Stimulated activated effector memory CD8-positive, alpha-beta T cell treated with anti-CD3 and anti-CD28 coated beads, Interleukin-12 subunit alpha, Interleukin-12 subunit beta, amount 100 ng/mL, for 72 hours (primary cell): Measurements from ENCODE around the gene PLA2G2F.
A peak's percentile ranks its signal among the peaks of the same experiment; 100 is the strongest.

Experiments used
- ATAC-seq: fragments of 150-1000 bp; cut with Tn5 transposase; 2 replicates; pipeline ENCODE4 v1.10.0; 2021
- DNase-seq, 2 donors: peaks; one replicate each; pipeline ENCODE4 v3.0.0; 2021 to 2022; ENCODE audit warnings: low spot score in 2 of 2
- H3K27ac Mint-ChIP-seq: one replicate; pipeline ENCODE4 v1.8.0; 2022; ENCODE audit warnings: mild to moderate bottlenecking, mixed read lengths
- H3K36me3 Mint-ChIP-seq: one replicate; pipeline ENCODE4 v1.8.0; 2022; ENCODE audit warnings: mild to moderate bottlenecking, mixed read lengths
- H3K4me1 Mint-ChIP-seq: one replicate; pipeline ENCODE4 v1.8.0; 2022; ENCODE audit warnings: mixed read lengths
- H3K4me3 Mint-ChIP-seq: one replicate; pipeline ENCODE4 v1.8.0; 2022; ENCODE audit warnings: mild to moderate bottlenecking, mixed read lengths
- H3K9me3 Mint-ChIP-seq: one replicate; pipeline ENCODE4 v1.8.0; 2022; ENCODE audit warnings: mixed read lengths

Gene PLA2G2F

DNA sequence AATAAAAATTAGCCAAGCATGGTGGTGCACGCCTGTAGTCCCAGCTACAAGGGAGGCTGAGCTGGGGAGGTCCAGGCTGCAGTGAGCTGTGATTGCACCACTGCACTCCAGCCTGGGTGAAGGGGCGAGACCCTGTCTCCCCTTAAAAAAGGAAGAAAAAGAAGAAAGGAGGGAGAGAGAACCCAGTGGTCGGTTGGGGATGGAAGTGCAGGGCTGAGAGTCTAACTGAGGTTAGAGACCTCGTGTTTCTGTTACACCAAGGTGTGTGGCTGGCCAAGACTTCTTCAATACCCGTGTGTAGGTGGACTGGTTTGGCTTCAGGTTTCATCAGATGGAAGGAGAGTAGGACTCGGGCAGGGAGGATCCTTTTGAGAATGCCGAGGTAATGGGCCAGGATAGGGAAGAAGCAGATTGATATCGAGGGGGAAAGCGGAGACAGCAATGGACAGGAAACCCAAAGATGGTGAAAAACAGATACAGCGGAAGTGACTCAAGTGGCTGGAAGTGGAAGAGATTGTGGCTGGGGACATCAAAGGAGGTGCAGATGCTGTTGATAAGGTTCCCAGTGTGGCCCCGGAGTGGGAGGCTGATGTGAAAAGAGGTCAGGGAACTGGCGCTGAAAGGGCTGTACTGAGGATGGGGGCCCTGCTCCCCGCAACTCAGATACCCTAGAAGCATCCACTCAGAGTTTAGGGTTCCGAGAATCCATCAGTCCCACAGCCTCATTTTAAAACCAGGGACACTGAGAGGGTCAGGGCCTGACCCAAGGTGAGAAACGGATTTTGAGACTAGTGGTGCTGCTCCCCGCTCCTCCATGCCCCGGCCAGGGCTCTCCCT is 46.1 kb downstream of the PLA2G2F start:
- ATAC-seq: peak; percentile 67
- H3K4me1 Mint-ChIP-seq: peaks cover 47% of the 10 kb centered on the region
- H3K4me3 Mint-ChIP-seq: peak overlapping the region; percentile 63
- DNase-seq: peak; percentile 14 to 75
- peak overlapping the region; percentile 72 for H3K27ac Mint-ChIP-seq
- no peaks in the 10 kb centered on the region for H3K9me3 Mint-ChIP-seq
- peaks cover 9% of the 10 kb centered on the region for H3K36me3 Mint-ChIP-seq

DNA sequence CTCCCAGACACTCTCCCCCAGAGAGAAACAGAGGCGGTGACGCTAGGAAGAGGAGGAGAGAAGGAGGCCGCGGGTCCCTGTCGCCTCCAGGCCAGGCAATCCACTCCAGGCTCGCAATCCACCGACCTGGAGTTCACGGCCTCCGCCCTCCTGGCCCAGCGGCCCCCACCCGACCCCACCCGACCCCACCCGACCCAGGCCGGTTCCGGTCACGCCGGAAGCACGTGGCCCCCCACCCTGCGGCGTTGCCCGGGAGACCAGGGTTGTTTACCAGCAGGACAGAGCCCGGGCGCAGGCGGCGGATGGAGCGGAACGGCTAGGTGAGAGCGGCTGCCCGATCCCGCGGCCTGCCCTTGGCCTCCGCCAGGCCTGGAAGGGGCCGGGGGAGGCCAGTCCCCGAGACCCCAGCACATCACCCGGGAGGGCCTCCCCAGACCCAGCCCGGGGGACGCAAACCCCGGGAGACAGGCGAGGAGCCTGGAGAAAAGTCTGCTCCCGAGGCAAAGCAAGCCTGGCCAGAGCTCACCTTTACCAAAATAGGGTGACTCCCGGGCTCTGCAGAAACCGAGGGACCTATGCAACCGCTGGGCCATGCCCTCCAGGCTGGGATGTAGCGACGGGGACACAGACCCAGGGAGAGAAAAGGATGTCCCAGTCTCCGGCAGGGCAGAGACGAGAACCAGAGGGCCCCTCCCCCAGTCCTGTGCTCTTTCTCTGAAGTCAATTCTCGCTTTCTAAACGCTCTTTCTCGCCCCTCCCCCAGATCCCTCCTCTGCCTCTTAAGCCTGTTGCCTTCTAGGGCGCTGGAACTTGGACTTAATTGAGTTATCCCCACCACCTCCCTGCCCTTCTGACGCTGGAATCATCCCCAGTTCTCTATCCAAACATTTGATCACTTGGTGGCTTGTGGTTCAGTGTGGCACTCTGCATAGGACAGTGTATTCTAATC is 47.0 kb downstream of the PLA2G2F start, which contains the start of the genes PLA2G2C and UBXN10:
TSS of gene PLA2G2C (minus strand) at position 685 of the 949 bp plus-strand sequence. CDS start 9,155 bp downstream, outside the sequence.
TSS of gene UBXN10 (plus strand) at position 263 of the 949 bp plus-strand sequence. CDS start 4,466 bp downstream, outside the sequence.
- Mint-ChIP-seq H3K36me3 (peaks cover 9% of the 10 kb centered on the region), H3K9me3 (no peaks in the 10 kb centered on the region), H3K4me1 (peaks cover 47% of the 10 kb centered on the region), H3K27ac (peak within 1 kb of the TSS; percentile 72), H3K4me3 (peak within 1 kb of the TSS; percentile 63)
- DNase-seq (peak; percentile 30 to 81), ATAC-seq (peak; percentile 58)

DNA sequence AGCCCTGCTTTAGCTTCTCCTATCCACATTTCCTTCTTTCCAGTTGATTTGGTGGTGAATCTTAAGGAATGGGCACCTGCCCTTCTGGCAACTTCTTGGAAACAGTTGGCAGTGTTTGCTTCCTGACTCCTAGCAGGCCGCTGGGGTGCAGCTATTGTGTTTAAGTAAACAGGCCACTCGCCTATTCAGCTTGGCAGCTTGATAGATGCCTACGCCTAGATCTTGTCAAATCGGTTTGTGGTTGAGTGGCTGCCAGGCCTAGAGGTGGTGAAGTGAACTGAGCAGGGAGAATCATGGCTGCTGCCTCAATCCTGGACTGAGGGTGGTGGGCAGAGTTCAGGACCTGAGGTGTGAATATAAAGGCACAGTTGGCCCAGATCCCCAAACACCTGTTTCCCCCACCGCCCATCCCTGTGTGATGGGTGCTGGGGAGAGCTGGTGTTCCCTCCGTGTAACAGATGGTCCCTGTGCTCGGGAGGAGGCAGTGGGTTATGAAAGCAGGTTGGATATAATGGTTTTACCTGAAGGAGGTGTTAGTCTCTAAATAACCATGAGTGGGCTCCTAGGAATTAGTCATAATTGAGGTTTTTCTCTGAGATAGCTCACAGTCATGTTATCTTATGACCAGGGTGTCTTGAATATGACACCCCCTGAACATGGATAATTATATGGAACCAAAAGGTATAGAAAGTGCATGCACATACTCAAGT is 48.1 kb downstream of the PLA2G2F start:
- DNase-seq: peak; percentile 17 to 56
- peak overlapping the region; percentile 72 for H3K27ac Mint-ChIP-seq

DNA sequence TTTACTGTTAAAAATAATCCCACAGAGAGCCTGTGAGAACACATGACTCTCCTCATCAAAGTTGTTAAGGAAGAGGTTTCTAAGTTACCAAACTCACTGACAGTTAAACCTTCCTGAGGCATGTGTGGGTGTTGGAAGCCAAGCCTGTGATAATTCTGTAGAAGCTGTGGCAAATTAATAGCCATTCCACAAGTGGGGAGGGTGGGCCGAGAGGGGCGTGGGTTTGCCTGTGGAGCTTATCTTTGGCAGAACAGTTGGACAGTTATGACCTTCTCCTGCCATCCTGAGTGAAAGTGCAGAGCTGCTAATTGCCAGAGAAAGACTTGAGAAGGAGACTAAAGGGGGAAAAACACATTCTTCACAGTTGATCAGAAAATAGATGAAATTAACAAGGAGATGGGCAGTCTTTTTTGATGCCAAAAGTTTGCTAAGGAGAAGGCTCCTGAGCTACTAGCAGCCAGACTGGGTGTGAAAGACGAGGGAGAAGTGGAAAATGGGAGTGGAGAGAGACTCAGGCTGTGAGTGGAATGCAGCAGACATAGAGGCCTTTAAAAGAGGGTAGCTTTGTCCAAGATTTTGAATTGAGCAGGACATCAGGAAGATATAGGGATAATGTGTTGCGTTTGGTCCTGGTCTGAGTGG is 48.8 kb downstream of the PLA2G2F start:
- Mint-ChIP-seq H3K9me3 (no peaks in the 10 kb centered on the region), H3K36me3 (peaks cover 9% of the 10 kb centered on the region), H3K4me1 (peaks cover 47% of the 10 kb centered on the region), H3K27ac (no peak overlapping the region), H3K4me3 (peak overlapping the region; percentile 63)
- DNase-seq (no peak), ATAC-seq (no peak)

More for the DNA sequence above, 48.1 kb downstream of the PLA2G2F start:
- peak; percentile 78 for ATAC-seq
- Mint-ChIP-seq H3K9me3 (no peaks in the 10 kb centered on the region), H3K36me3 (peaks cover 9% of the 10 kb centered on the region), H3K4me1 (peaks cover 47% of the 10 kb centered on the region), H3K4me3 (peak overlapping the region; percentile 63)

DNA sequence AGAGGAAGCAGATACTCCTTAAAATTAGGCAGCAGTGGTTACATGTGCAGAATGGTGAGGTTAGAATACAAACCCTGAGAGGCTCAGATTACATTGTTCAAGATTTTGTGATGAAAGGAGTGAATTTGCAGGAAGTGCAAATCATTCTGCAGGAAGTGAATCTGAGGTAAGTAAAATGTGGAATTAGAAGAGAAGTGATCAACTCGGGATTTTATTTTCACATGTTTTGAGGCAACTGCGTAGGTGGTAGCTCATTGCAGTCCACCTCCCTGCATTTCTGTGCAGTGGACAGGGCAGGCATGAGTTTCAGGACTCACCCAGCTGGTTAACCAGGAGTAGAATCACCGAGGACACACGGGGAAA is 49.3 kb downstream of the PLA2G2F start:
- H3K27ac Mint-ChIP-seq: no peak overlapping the region
- H3K4me3 Mint-ChIP-seq: no peak overlapping the region
- peaks cover 44% of the 10 kb centered on the region for H3K4me1 Mint-ChIP-seq
- ATAC-seq (no peak), DNase-seq (no peak)
- no peaks in the 10 kb centered on the region for H3K9me3 Mint-ChIP-seq
- peaks cover 9% of the 10 kb centered on the region for H3K36me3 Mint-ChIP-seq

DNA sequence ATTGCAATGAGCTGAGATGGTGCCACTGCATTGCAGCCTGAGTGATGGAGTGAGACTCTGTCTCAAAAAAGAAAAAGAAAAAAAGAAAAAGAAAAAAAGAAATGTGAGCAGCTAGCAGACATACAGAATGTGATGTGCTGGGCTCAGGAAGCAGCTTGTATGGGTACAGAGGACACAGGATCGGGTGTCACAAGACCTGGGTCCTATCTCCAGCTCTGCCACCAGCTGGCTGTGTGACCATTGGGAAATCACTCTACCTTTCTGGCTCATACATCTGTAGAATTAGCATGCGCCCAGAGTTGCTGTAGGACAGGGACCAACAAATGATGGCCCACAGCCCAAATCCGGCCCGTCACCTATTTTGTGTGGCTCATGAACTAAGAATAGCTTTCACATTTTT is 50.5 kb downstream of the PLA2G2F start:
- ATAC-seq (no peak), DNase-seq (no peak)
- Mint-ChIP-seq H3K4me1 (peaks cover 36% of the 10 kb centered on the region), H3K27ac (no peak overlapping the region), H3K4me3 (no peak overlapping the region), H3K9me3 (no peaks in the 10 kb centered on the region), H3K36me3 (peaks cover 9% of the 10 kb centered on the region)

DNA sequence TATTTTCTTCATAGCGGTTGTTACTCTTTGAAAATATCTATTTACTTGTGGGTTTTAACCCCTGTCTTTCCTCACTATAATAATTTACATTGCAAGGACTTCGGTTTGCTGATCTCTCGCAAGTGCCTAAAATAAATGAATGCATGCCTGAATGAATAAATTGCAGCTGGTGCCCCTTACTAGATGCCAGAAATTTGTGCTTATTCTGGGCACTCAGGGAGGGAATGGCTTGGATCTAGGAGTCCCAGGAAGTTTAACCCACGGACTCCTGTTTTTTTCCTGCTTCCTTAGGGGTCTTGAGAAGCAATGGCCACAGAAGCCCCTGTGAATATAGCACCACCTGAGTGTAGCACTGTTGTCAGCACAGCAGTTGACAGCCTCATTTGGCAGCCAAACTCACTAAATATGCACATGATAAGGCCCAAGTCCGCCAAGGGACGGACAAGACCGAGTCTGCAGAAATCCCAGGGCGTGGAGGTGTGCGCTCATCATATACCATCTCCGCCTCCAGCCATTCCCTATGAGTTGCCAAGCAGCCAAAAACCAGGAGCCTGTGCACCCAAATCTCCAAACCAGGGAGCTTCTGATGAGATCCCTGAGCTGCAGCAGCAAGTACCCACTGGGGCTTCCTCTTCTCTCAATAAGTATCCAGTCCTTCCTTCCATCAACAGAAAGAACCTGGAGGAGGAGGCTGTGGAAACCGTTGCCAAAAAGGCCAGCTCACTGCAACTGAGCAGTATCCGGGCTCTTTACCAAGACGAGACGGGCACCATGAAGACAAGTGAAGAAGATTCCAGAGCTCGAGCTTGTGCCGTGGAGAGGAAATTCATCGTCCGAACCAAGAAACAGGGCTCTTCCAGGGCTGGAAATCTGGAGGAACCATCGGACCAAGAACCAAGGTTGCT is 51.4 kb downstream of the PLA2G2F start:
- ATAC-seq (no peak), DNase-seq (no peak)
- Mint-ChIP-seq H3K4me3 (no peak overlapping the region), H3K9me3 (no peaks in the 10 kb centered on the region), H3K27ac (no peak overlapping the region), H3K36me3 (peaks cover 1% of the 10 kb centered on the region), H3K4me1 (peaks cover 33% of the 10 kb centered on the region)

DNA sequence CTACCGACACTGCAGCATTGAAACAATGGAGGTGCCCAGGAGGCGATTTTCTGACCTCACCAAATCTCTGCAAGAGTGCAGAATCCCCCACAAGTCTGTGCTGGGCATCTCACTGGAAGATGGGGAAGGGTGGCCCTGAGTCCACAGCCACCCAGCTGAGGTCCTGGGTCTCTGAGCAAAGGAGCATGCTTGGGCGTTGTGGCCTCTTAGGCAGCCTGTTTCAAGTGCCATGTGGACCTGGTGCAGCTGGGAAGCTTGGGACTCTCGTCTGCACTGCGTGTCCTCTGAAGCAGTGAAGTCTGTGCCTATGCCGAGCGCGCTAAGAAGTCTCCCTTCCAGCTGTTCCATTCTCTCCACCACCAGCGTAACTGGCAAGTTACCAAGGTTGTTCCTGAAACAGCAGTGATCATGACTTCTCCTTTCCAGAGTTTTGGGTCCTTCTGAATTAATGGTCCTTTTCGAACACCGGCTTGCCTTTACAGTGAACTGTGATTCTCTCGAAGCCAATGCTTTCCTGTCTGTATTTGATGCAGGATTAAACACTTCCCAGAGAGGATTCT is 52.2 kb downstream of the PLA2G2F start:
- Mint-ChIP-seq H3K27ac (no peak overlapping the region), H3K4me3 (no peak overlapping the region), H3K36me3 (no peaks in the 10 kb centered on the region), H3K9me3 (no peaks in the 10 kb centered on the region), H3K4me1 (peaks cover 29% of the 10 kb centered on the region)
- ATAC-seq (no peak), DNase-seq (no peak)

DNA sequence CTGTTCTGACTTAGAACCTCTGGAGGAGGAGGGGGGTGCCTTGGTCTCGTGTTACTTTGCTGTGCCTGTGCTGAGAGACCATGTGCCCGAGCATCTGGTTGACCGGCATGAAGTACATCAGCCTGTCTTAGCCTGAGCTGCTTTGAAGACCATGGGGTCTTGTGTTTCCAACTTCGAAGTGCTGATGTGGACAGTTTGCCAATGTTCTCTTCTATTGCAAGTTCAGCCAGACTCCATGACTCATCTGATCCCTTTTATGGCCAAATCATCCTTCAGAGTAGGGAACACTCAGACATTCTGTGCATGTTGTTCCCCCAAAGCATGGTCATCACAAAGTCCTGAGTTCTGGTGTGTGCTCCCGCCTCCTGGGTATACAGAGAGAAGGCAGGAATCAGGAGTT is 53.2 kb downstream of the PLA2G2F start:
- no peak for ATAC-seq
- H3K36me3 Mint-ChIP-seq: no peaks in the 10 kb centered on the region
- H3K4me1 Mint-ChIP-seq: peaks cover 19% of the 10 kb centered on the region
- H3K4me3 Mint-ChIP-seq: no peak overlapping the region
- no peak for DNase-seq
- H3K9me3 Mint-ChIP-seq: no peaks in the 10 kb centered on the region
- no peak overlapping the region for H3K27ac Mint-ChIP-seq

DNA sequence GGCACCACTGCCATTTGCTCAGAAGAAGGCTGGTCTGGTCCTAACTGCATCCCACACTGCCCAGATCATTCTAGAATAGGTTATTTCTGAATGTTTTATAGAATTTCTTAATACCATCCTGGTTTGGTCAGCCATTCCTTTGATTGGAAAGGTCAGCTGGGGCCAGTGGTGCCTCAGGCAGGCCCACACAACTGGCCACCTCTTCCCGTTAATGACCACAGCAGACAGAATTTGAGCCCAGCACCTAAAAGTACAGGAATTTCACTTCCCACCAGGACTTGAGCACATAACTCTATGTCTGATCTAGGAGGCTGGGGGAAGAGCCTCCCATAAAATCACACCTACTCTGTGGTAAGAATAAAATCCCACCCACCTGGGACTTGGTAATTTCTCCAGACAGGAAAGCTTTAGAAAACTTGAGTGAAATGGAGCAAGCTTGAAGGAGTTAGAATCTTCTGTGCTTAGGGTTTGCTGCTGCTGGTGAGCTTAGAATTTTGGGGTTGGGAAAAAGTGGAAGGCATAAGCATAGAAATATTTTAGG is 53.8 kb downstream of the PLA2G2F start:
- H3K4me1 Mint-ChIP-seq: peaks cover 13% of the 10 kb centered on the region
- H3K4me3 Mint-ChIP-seq: no peak overlapping the region
- H3K36me3 Mint-ChIP-seq: no peaks in the 10 kb centered on the region
- no peaks in the 10 kb centered on the region for H3K9me3 Mint-ChIP-seq
- DNase-seq: no peak
- ATAC-seq: no peak
- no peak overlapping the region for H3K27ac Mint-ChIP-seq

DNA sequence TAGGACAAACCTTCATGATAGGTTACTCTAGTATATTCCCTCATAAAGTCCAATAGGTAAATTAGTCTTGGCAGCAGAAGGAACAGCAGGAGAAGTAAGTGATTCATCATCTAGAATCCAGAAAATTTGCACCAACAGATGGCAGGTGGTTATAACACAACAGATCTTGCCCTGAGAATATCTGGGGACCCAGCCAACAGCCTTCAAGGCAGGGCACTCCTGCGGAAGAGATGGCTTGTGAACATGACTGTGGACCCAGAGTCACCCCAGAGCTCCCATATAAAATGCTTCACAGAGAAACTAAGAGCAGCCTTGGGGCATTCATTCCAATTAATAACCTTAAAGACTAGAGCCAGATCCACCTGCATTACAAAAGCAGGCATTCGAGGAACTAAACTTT is 55.1 kb downstream of the PLA2G2F start:
- no peak overlapping the region for H3K27ac Mint-ChIP-seq
- H3K9me3 Mint-ChIP-seq: no peaks in the 10 kb centered on the region
- ATAC-seq: no peak
- no peak overlapping the region for H3K4me3 Mint-ChIP-seq
- no peak for DNase-seq
- H3K4me1 Mint-ChIP-seq: peaks cover 6% of the 10 kb centered on the region
- no peaks in the 10 kb centered on the region for H3K36me3 Mint-ChIP-seq

DNA sequence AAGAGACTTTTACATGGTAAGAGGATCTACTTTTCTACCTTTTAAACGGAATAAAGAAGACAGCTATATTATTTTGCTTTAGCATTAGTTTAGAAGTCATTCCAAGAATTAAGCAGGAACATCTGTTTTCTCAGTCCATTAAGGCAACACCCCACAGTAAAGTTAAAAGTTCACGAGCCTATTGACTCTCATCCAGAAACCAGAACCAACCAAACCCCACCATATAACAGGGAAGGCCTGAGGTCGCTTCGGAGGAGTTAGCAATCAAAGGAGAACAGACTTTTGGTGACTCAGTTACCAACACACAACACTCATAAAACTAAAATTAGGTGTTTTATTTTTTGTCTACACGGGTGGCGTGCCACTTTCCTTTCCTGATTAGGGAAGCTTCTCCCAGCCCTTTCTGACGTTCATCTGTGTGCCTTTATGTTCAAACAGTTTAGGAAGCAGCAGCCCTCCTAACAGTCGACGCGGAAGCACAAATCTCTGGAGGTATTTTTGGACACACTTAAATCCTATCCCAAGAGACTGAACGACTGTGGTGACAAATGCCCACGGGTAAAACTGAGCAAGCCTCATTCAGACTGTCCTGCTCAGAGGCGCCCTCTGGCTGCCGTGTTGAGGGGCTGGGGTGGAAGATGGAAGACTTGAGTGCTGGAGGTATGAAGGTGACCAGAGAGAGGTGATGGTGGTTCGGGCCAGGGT is 55.8 kb downstream of the PLA2G2F start:
- Mint-ChIP-seq H3K4me3 (no peak overlapping the region), H3K27ac (no peak overlapping the region), H3K4me1 (peaks cover 6% of the 10 kb centered on the region), H3K36me3 (no peaks in the 10 kb centered on the region), H3K9me3 (no peaks in the 10 kb centered on the region)
- ATAC-seq: peak; percentile 87
- DNase-seq: peak; percentile 60 to 80

DNA sequence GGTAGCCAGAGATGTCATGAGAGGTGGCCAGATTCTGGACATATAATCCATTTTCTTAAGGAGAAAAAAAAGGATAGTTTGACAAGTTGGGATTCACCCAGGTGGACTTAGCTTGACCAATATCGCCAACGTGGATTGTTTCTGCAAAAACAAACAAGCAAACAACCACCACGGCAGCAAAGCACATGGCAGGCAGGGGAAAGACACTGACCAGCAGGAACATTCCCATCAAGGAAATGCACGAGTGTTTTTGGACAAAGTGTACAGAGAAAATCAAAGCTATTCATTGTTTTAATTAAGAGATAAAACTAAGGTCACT is 56.3 kb downstream of the PLA2G2F start:
- Mint-ChIP-seq H3K27ac (no peak overlapping the region), H3K36me3 (no peaks in the 10 kb centered on the region), H3K9me3 (no peaks in the 10 kb centered on the region), H3K4me3 (no peak overlapping the region), H3K4me1 (peaks cover 6% of the 10 kb centered on the region)
- no peak for DNase-seq
- ATAC-seq: no peak
